AG10803 (cell line): Measurements from ENCODE around the gene KCND1.

ENCODE experiments used
- DNase-seq: peaks from one replicate; pipeline ENCODE4 v3.0.0; 2010; ENCODE audit warnings: low read depth
- H3K4me3 ChIP-seq: 2 replicates; pipeline ENCODE4 v1.5.1; 2011; ENCODE audit warnings: mild to moderate bottlenecking, low read length, control low read depth
- CTCF ChIP-seq: conservative IDR thresholded peaks from 2 replicates; pipeline ENCODE4 v1.5.1; 2011; ENCODE audit warnings: mild to moderate bottlenecking, low read length, control low read depth, inconsistent platforms

Gene KCND1

GRCh38 chrX:48933757-48934156, 37.9 kb downstream of the KCND1 start:
- DNase-seq: no peak
- no peak for TF ChIP-seq CTCF
- no peak overlapping the region for H3K4me3 ChIP-seq

- no peak for DNase-seq
- H3K4me3 ChIP-seq: no peak overlapping the region
- no peak for TF ChIP-seq CTCF
These were observed 43.8 kb downstream of the KCND1 start for GRCh38 chrX:48927736-48928382.

DNA sequence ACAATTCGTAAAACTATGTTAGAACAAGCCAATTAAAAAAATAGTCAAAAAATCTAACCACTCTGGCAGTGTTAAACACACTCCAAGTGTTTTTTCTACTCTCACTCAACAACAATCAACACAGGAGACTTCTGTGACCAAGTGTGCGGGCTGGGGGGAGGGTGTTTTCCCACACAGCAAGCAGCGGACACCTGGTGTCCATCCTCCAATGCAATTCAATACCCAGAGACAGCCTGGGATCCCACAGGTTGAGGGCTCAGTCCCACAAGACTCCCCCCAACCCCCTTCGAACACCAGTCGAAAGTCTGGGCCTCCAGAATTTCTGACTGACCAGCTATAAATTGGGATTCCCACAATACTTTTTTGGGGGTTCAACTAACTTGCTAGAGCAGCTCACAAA, 44.5 kb downstream of the KCND1 start:
- no peak overlapping the region for H3K4me3 ChIP-seq
- TF ChIP-seq CTCF: no peak
- DNase-seq: no peak

GRCh38 chrX:48924270-48924669, 47.4 kb downstream of the KCND1 start:
- no peak for TF ChIP-seq CTCF
- no peak overlapping the region for H3K4me3 ChIP-seq
- no peak for DNase-seq

DNA sequence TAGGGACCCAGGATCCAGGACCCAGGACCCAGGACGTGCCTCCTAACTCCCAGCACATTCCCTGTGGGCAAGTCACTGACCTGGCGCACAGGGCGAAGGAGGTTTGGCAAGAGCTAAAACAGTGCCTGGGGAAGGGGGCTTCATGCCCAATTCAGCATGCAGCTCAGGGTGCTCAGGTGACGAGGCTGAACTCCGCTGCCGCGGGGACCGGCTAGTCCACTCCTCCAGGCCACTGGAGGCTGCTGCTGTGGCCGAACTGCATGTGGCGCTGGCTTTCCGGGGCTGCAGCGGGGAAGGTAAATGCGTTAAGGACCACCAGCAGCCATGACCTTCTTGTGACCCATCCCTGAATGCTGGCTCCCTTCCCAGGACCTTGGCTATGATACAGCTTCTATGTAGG, 47.9 kb downstream of the KCND1 start:
- no peak for DNase-seq
- no peak overlapping the region for H3K4me3 ChIP-seq
- TF ChIP-seq CTCF: no peak

DNA sequence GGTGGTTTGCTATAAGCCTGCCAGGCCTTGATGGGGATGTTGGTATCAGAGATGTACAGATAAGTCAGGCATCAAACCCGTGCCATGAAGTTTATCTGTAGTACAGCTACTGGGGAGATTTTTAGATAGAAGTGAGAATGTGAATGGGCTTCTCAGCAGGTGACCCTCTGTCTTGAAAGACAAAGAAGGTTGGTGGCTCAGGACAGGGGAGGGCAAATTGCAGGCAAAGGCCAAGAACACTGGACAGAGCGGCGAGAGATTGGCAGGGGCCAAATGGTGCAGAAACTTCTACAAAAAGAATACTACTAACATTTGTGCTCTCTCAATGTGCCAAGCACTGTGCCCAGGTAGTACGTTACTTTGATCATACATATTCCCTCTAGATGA, 50.9 kb downstream of the KCND1 start:
- TF ChIP-seq CTCF: no peak
- no peak for DNase-seq
- no peak overlapping the region for H3K4me3 ChIP-seq

DNA sequence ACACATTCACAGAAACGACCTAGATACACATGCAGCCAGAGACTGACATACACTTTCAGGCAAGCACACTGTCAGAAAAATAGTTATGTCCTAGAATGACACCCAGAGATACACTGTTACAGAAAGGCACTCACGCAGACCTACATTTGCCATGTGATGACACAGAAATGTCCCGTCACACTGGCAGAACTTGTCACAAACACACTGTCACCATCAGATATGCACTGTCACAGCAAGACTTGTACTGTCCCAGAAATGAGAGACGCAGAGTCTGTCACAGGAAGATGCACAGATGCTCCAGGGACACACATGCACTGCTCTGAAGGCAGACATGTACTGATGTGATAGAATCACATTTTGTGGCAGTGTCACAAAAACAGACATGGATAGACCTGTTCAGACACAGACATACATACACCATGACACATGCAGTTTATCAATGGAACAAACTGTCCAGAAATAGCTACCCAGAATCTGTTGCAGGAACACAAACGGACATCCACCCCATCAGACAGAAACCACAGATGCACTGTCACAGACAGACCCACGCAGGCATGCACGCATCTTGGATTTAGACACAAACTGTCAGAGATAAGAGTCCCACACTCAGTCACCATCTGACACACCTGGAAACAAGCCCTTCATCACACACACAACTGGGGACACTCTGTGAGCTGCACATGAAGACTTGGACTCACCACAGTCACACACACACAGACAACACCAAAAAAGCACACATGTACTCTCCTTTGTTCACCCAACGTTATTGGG, 51.5 kb downstream of the KCND1 start:
- no peak for TF ChIP-seq CTCF
- no peak overlapping the region for H3K4me3 ChIP-seq

More for the DNA sequence above, 51.5 kb downstream of the KCND1 start:
- DNase-seq: no peak
